Endothelial cell (in vitro differentiated cells): ENCODE results near the gene LRFN2. TPM values are rescaled to one million over a fixed set of nuclear protein-coding genes. Genes with fewer than 3 reads are reported as not detected.
A peak's percentile ranks its signal among the peaks of the same experiment; 100 is the strongest.

Source experiments
- DNase-seq: peaks from one replicate; pipeline ENCODE4 v3.0.0; 2021; ENCODE audit warnings: low spot score
- H3K27ac Mint-ChIP-seq: one replicate; pipeline ENCODE4 v1.8.0; 2021; ENCODE audit warnings: mixed read lengths, inconsistent platforms; ENCODE audit not compliant: unreplicated experiment
- H3K27me3 Mint-ChIP-seq: one replicate; pipeline ENCODE4 v1.8.0; 2021; ENCODE audit warnings: mild to moderate bottlenecking, moderate library complexity, mixed read lengths, inconsistent platforms; ENCODE audit not compliant: unreplicated experiment
- H3K36me3 Mint-ChIP-seq: one replicate; pipeline ENCODE4 v1.8.0; 2021; ENCODE audit warnings: mild to moderate bottlenecking, low read depth, mixed read lengths, inconsistent platforms; ENCODE audit not compliant: unreplicated experiment
- H3K4me1 Mint-ChIP-seq: one replicate; pipeline ENCODE4 v1.8.0; 2021; ENCODE audit warnings: mild to moderate bottlenecking, mixed read lengths, inconsistent platforms; ENCODE audit not compliant: unreplicated experiment
- H3K4me3 Mint-ChIP-seq: one replicate; pipeline ENCODE4 v1.8.0; 2021; ENCODE audit warnings: mild to moderate bottlenecking, mixed read lengths, inconsistent platforms; ENCODE audit not compliant: unreplicated experiment
- H3K9me3 Mint-ChIP-seq: one replicate; pipeline ENCODE4 v1.8.0; 2021; ENCODE audit warnings: mixed read lengths, inconsistent platforms; ENCODE audit not compliant: unreplicated experiment
- total RNA-seq: library from RNA; stranded (reverse); fragmentation: NEBNext Ultra II Directional; extraction: Animal tissue kit (Norgen Biotek cat#: 25700); gene quantifications from one replicate; pipeline ENCODE4 v1.2.1, GENCODE V29; 2021; ENCODE audit not compliant: unreplicated experiment
- TF ChIP-seq, protein P1 (sequence below): fragments of 200-600 bp; sonication (generic); IDR thresholded peaks from one replicate; pipeline ENCODE4 v1.5.0; 2021; ENCODE audit warnings: antibody characterized with exemption; ENCODE audit not compliant: unreplicated experiment

Gene LRFN2
- total RNA-seq, 1 donor from 2014 or later = 0.59 TPM

DNA sequence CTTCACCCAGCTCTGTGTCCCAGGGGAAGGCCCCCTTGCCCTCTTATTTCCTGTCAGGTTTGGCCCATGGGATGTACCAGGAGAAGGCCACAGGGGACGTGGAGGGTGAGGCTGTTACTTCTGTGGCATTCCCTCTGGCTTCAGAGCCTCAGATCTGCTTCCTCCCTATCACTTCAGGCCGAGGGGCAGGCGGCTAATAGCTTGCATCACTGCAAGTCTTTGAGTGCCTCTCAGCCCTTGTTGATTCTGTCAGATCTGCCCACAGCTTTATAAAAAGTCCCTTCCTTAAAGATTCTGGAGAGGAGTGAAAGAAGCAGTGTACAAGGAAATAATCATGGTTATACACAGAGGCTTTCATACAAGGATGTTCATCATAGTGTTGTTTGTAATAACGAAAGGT is 86.9 kb downstream of the LRFN2 start:
- TF ChIP-seq, protein P1, sequence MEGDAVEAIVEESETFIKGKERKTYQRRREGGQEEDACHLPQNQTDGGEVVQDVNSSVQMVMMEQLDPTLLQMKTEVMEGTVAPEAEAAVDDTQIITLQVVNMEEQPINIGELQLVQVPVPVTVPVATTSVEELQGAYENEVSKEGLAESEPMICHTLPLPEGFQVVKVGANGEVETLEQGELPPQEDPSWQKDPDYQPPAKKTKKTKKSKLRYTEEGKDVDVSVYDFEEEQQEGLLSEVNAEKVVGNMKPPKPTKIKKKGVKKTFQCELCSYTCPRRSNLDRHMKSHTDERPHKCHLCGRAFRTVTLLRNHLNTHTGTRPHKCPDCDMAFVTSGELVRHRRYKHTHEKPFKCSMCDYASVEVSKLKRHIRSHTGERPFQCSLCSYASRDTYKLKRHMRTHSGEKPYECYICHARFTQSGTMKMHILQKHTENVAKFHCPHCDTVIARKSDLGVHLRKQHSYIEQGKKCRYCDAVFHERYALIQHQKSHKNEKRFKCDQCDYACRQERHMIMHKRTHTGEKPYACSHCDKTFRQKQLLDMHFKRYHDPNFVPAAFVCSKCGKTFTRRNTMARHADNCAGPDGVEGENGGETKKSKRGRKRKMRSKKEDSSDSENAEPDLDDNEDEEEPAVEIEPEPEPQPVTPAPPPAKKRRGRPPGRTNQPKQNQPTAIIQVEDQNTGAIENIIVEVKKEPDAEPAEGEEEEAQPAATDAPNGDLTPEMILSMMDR = no peak
- no peak overlapping the region for H3K4me3 Mint-ChIP-seq
- no peaks in the 10 kb centered on the region for H3K9me3 Mint-ChIP-seq
- no peak overlapping the region for H3K27ac Mint-ChIP-seq
- no peaks in the 10 kb centered on the region for H3K36me3 Mint-ChIP-seq
- no peaks in the 10 kb centered on the region for H3K4me1 Mint-ChIP-seq
- DNase-seq = no peak
- peaks cover 1% of the 10 kb centered on the region for H3K27me3 Mint-ChIP-seq

DNA sequence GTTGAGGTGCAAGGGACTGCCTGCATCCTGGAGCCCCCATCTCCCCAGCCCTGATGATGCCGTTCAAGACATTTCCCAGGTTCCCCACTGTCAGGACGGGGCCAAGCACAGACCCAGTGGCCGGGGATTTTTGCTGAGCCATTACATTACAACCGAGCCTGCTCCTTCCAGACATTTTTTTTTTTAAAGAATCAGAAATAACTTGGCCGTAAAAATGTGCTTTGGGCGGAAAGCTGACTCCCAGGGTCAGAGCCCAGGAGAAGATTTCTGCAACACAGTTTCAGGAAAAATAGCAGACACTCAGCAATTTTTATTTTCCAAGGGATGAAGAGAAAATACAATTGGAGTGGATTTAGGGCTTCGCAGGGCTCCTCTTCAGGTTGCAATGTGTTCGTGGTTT is 87.9 kb downstream of the LRFN2 start:
- no peaks in the 10 kb centered on the region for H3K4me1 Mint-ChIP-seq
- no peak overlapping the region for H3K4me3 Mint-ChIP-seq
- DNase-seq = no peak
- TF ChIP-seq, protein P1 = no peak
- no peaks in the 10 kb centered on the region for H3K9me3 Mint-ChIP-seq
- no peaks in the 10 kb centered on the region for H3K36me3 Mint-ChIP-seq
- no peak overlapping the region for H3K27ac Mint-ChIP-seq
- peaks cover 1% of the 10 kb centered on the region for H3K27me3 Mint-ChIP-seq

DNA sequence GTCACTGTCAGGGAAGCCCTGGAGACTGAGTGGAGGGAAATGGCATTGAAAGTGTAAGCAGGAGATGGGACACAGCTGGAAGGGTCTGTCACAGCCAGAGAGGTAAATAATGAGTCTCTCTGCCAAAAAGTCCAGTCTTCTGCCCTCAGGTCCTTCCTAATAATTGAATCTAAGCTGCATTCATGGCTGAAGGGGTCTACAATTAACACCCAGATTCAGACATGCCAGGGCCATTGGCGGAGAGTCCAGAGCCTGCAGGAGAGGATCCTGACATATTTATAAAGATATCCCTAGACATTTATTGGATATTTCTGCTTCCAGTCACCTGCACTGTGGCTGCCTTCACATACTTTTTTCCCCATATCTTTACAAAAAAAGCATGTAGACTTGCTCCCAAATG is 89.0 kb downstream of the LRFN2 start:
- TF ChIP-seq, protein P1 = no peak
- Mint-ChIP-seq H3K27ac (no peak overlapping the region), H3K27me3 (peaks cover 1% of the 10 kb centered on the region), H3K4me3 (no peak overlapping the region), H3K9me3 (no peaks in the 10 kb centered on the region), H3K36me3 (no peaks in the 10 kb centered on the region), H3K4me1 (no peaks in the 10 kb centered on the region)
- DNase-seq = no peak

DNA sequence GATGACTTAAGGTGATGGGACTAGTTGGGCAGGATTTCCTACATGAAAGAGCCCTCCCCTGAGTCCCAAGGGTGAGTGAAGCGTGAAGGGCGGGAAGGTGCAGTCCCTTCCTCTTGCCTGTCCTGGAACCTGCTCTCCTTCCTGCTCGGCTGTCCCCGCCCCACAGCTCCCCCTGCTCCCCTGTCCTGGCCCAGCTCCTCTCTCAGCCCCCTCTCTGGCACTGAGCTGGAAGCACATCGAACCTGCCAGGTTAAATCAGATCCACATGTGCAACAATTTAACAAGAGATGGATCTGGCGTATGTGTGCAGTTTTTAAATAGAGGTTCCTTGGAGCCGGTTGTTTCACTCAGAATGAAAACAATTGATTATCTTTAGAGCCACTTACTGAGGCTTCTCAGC is 95.0 kb downstream of the LRFN2 start:
- Mint-ChIP-seq H3K36me3 (peaks cover 4% of the 10 kb centered on the region), H3K4me1 (no peaks in the 10 kb centered on the region), H3K9me3 (no peaks in the 10 kb centered on the region), H3K27me3 (no peaks in the 10 kb centered on the region), H3K27ac (no peak overlapping the region), H3K4me3 (no peak overlapping the region)
- TF ChIP-seq, protein P1 = no peak
- DNase-seq = peak; percentile 10

DNA sequence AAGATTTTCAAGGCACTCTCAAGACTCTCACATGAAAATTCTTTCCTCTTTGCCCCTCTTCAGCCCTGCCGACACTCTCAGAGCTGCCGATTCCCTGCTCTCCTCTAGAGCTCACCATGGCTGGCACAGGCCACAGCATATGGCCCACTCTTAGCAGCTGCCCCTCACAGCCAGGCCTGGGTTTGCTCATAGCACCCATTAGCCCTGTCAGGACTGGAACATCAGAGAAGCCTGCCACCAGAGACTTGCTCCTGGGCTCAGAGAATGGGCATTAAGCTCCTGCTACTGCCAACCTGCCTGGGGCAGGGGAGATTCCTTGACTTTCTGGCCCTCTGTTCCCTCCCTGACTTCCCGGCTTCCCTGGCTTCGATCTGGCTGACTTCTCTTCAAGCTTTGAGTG is 96.7 kb downstream of the LRFN2 start:
- DNase-seq = no peak
- Mint-ChIP-seq H3K36me3 (peaks cover 4% of the 10 kb centered on the region), H3K9me3 (no peaks in the 10 kb centered on the region), H3K4me1 (no peaks in the 10 kb centered on the region), H3K4me3 (no peak overlapping the region), H3K27me3 (no peaks in the 10 kb centered on the region), H3K27ac (no peak overlapping the region)
- TF ChIP-seq, protein P1 = no peak
